ENCODE measurements around the gene ZC3H12A. TPM values are rescaled to one million over a fixed set of nuclear protein-coding genes. Genes with fewer than 3 reads are reported as not detected.
"Not testable (repeated sequence)": the region's sequence is repeated elsewhere in the genome, so short reads cannot be mapped to it uniquely, and the experiment has no call there.

Gene ZC3H12A
- total RNA-seq, 4 donors from 2014 or later = 5.8 to 41.9 (median 28.8) TPM

DNA sequence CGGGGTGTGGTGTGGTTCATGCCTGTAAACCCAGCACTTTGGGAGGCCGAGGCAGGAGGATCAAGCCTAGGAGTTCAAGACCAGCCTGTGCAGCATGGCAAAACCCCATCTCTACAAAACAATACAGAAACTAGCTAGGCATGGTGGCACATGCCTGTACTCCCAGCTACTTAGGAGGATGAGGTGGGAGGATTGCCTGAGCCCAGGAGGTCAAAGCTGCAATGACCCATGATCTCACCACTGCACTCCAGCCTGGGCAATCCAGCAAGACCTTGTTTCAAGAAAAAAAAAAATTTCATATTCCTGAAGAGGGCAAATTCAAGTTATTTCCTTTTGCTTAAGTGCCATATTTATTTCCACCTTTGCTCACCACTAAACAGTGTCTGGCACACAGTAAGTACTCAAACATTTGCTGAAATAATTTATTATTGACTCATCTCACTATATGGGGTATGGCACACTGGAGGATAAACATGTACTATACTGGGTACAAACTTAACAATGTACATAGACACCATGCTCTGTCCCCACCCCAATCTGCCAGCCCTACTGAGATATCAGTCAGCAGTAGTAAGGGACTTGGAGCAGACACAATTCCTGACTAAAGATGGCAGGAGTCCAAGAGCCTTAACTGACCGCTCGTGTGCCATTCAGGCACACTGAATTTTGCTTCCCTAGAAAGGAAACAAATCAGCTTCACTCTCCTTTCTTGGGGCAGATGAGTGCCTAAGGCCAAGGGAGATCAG is 24.7 kb downstream of the ZC3H12A start:
- H3K27me3 ChIP-seq = no peaks in the 10 kb centered on the region
- intact Hi-C loops (cut with DNase I; ENCODE audit: low total_unique reads) (no loop called here), in situ Hi-C loops (cut with MboI; ENCODE audit: low pct_ligation_motif_present in 1 of 4, low pct_unique_long_range_greater_than_20kb in 1 of 4, low sequenced_read_pairs in 3 of 4) (no loop called here)
- no peak overlapping the region for H3K4me3 ChIP-seq
- DNase-seq = peak; percentile 56
- peaks cover 3 to 31% (median 23%) of the 10 kb centered on the region in 4 donors for H3K4me1 ChIP-seq
- WGBS, 2 donors (ENCODE audit: low coverage in 1 of 2) = 65 to 100% methylated on average over 2 to 4 of the region's 4 CpGs
- TF ChIP-seq EP300 (IDR thresholded peaks at IDR 0.05; ENCODE audit: low read depth) = no peak
- no peak for TF ChIP-seq POLR2A (IDR thresholded peaks at IDR 0.05)
- TF ChIP-seq POLR2AphosphoS5 (IDR thresholded peaks at IDR 0.05) = peak in 1 of 3 donors; percentile 36
- peaks cover 0 to 33% (median 15%) of the 10 kb centered on the region in 4 donors for H3K36me3 ChIP-seq
- no peaks in the 10 kb centered on the region for H3K9me3 ChIP-seq
- H3K27ac ChIP-seq = peak overlapping the region; percentile 42 to 75 (median 60)

DNA sequence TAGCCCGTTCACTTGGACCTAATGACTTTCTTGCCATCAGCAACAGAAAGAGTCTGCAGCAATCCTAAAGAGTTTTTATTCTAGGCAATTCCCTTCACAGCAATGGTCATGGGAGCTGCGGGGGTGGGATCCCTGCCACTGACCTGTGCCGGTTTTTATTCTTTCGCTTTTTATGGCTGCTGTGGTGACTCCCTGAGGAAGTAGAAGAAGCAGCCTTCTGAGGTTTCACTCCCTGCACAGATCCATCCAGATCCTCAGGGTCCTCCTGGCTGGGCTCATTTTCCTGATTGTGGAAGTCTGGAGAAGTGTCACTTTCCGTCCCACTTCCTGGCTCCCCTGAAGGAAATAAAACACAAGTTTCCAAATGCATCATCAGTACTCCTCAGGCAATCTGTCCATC is 27.3 kb downstream of the ZC3H12A start:
- Histone ChIP-seq H3K27me3 (no peaks in the 10 kb centered on the region), H3K4me1 (peaks cover 3 to 31% (median 23%) of the 10 kb centered on the region in 4 donors), H3K9me3 (no peaks in the 10 kb centered on the region), H3K4me3 (no peak overlapping the region), H3K36me3 (peaks cover 0 to 42% (median 15%) of the 10 kb centered on the region in 4 donors), H3K27ac (no peak overlapping the region)
- no peak for DNase-seq
- intact Hi-C loops (cut with DNase I; ENCODE audit: low total_unique reads) = no loop called here
- WGBS, 2 donors (ENCODE audit: low coverage in 1 of 2) = 93% methylated on average over 5 of the region's 5 CpGs; no CpG with 5 or more reads in 1 of the 2 donors
- in situ Hi-C loops (cut with MboI; ENCODE audit: low pct_ligation_motif_present in 1 of 4, low pct_unique_long_range_greater_than_20kb in 1 of 4, low sequenced_read_pairs in 3 of 4) = loop anchor here in 1 of 4 donors (10.0 kb wide), 1 partner anchor 47 kb away; no protein-coding TSS in a partner anchor
- no peak for TF ChIP-seq EP300 (IDR thresholded peaks at IDR 0.05; ENCODE audit: low read depth)
- no peak for TF ChIP-seq POLR2A (IDR thresholded peaks at IDR 0.05)
- TF ChIP-seq POLR2AphosphoS5 (IDR thresholded peaks at IDR 0.05) = no peak
- TF ChIP-seq, protein P1, sequence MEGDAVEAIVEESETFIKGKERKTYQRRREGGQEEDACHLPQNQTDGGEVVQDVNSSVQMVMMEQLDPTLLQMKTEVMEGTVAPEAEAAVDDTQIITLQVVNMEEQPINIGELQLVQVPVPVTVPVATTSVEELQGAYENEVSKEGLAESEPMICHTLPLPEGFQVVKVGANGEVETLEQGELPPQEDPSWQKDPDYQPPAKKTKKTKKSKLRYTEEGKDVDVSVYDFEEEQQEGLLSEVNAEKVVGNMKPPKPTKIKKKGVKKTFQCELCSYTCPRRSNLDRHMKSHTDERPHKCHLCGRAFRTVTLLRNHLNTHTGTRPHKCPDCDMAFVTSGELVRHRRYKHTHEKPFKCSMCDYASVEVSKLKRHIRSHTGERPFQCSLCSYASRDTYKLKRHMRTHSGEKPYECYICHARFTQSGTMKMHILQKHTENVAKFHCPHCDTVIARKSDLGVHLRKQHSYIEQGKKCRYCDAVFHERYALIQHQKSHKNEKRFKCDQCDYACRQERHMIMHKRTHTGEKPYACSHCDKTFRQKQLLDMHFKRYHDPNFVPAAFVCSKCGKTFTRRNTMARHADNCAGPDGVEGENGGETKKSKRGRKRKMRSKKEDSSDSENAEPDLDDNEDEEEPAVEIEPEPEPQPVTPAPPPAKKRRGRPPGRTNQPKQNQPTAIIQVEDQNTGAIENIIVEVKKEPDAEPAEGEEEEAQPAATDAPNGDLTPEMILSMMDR (IDR thresholded peaks at IDR 0.05) = no peak

DNA sequence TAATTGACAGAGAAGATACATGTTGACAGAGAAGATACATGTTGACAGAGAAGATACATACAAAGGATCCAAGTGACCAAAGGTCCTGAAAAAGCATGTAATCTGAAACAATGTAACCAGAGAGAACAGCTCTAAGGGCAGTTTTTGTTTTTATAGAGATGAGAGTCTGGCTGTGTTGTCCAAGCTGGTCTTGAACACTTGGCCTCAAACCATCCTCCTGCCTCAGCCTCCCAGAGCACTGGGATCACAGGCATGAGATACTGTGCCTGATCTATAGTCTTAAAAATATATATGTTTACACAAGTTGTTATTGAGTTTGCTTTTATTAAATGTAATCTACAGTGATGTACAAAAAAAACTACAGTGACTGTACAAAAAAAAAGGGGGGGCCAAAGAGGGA is 27.7 kb downstream of the ZC3H12A start:
- no peak overlapping the region for H3K4me3 ChIP-seq
- in situ Hi-C loops (cut with MboI; ENCODE audit: low pct_ligation_motif_present in 1 of 4, low pct_unique_long_range_greater_than_20kb in 1 of 4, low sequenced_read_pairs in 3 of 4) = loop anchor here in 1 of 4 donors (10.0 kb wide), 1 partner anchor 47 kb away; no protein-coding TSS in a partner anchor
- H3K4me1 ChIP-seq = peaks cover 3 to 31% (median 23%) of the 10 kb centered on the region in 4 donors
- no peaks in the 10 kb centered on the region for H3K27me3 ChIP-seq
- H3K36me3 ChIP-seq = peaks cover 0 to 42% (median 14%) of the 10 kb centered on the region in 4 donors
- intact Hi-C loops (cut with DNase I; ENCODE audit: low total_unique reads) = no loop called here
- DNase-seq = no peak
- no peak overlapping the region for H3K27ac ChIP-seq
- no peaks in the 10 kb centered on the region for H3K9me3 ChIP-seq
- TF ChIP-seq, protein P1 (IDR thresholded peaks at IDR 0.05) = no peak
- TF ChIP-seq EP300 (IDR thresholded peaks at IDR 0.05; ENCODE audit: low read depth) (no peak), POLR2AphosphoS5 (IDR thresholded peaks at IDR 0.05) (no peak), POLR2A (IDR thresholded peaks at IDR 0.05) (no peak)

DNA sequence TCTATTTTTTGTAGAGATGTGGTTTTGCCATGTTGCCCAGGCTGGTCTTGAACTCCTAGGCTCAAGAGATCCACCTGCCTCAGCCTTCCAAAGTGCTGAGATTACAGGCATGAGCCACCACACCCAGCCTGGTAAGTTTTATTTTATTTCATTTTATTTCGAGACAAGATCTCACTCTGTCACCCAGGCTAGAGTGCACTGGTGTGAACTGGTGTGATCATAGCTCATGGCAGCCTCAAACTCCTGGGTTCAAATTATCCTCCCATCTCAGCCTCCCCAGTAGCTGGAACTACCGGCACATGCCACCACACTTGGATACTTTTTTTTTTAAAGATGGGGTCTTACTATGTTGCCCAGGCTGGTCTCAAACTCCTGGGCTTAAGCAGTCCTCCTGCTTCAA is 28.4 kb downstream of the ZC3H12A start:
- H3K9me3 ChIP-seq; H3K4me3 ChIP-seq; DNase-seq; H3K27me3 ChIP-seq; intact Hi-C loops (cut with DNase I; ENCODE audit: low total_unique reads); H3K27ac ChIP-seq: not testable (repeated sequence)
- Histone ChIP-seq H3K4me1 (peaks cover 3 to 26% (median 19%) of the 10 kb centered on the region in 4 donors), H3K36me3 (peaks cover 0 to 42% (median 14%) of the 10 kb centered on the region in 4 donors)
- 95 to 100% methylated on average over 1 to 2 of the region's 2 CpGs for WGBS, 2 donors (ENCODE audit: low coverage in 1 of 2)
- in situ Hi-C loops (cut with MboI; ENCODE audit: low pct_ligation_motif_present in 1 of 4, low pct_unique_long_range_greater_than_20kb in 1 of 4, low sequenced_read_pairs in 3 of 4) = loop anchor here in 1 of 4 donors (10.0 kb wide), 1 partner anchor 48 kb away; no protein-coding TSS in a partner anchor

DNA sequence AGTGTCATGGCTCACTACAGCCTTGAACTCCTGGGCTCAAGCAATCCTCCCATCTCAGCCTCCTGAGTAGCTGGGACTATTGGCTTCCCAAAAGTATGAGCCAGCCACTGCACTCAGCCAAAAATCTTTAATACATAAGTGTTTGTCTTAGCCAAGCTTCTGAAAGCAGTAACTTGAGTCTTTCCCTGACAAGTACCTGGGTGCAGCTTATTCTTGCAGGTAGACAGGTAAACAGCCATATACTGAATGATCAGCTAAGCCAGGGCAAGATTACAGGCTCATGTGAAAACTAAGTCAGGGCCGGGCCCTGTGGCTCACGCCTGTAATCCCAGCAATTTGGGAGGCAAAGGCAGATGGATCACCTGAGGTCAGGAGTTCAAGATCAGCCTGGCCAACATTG is 32.4 kb downstream of the ZC3H12A start:
- intact Hi-C loops (cut with DNase I; ENCODE audit: low total_unique reads) = no loop called here
- Histone ChIP-seq H3K4me1 (peaks cover 0 to 4% (median 0%) of the 10 kb centered on the region in 4 donors), H3K4me3 (no peak overlapping the region), H3K27ac (no peak overlapping the region), H3K9me3 (no peaks in the 10 kb centered on the region), H3K36me3 (peaks cover 0 to 34% (median 14%) of the 10 kb centered on the region in 4 donors), H3K27me3 (no peaks in the 10 kb centered on the region)
- DNase-seq = no peak
- TF ChIP-seq POLR2AphosphoS5 (IDR thresholded peaks at IDR 0.05) (no peak), POLR2A (IDR thresholded peaks at IDR 0.05) (no peak), EP300 (IDR thresholded peaks at IDR 0.05; ENCODE audit: low read depth) (no peak)
- TF ChIP-seq, protein P1 (IDR thresholded peaks at IDR 0.05) = no peak
- 93% methylated on average over 2 of the region's 2 CpGs; no CpG with 5 or more reads in 1 of the 2 donors for WGBS, 2 donors (ENCODE audit: low coverage in 1 of 2)
- in situ Hi-C loops (cut with MboI; ENCODE audit: low pct_ligation_motif_present in 1 of 4, low pct_unique_long_range_greater_than_20kb in 1 of 4, low sequenced_read_pairs in 3 of 4) = loop anchor here in 1 of 4 donors (10.0 kb wide), 1 partner anchor 52 kb away; no protein-coding TSS in a partner anchor

Measured in transverse colon (tissue), 4 donors.